Ureter (tissue), 1 donor: ENCODE measurements around the gene USP10. TPM values are rescaled to one million over a fixed set of nuclear protein-coding genes. Genes with fewer than 3 reads are reported as not detected.
"Not testable (repeated sequence)": the region's sequence is repeated elsewhere in the genome, so short reads cannot be mapped to it uniquely, and the experiment has no call there.

Source experiments
- DNase-seq: peaks from one replicate; pipeline ENCODE4 v3.0.0-alpha.2; 2020; ENCODE audit warnings: low spot score
- total RNA-seq: library from RNA; stranded (reverse); gene quantifications from one replicate; pipeline ENCODE4 v1.2.4, GENCODE V29; 2023
- donor health status: DM: yes; HTN: yes; CAD: no.

USP10 gene
- total RNA-seq, 1 donor from 2014 or later = 103 TPM

GRCh38 chr16:84726669-84727467 lies 27.1 kb downstream of the USP10 start:
- no peak for DNase-seq

- peak; percentile 29 for DNase-seq
Observed at GRCh38 chr16:84728853-84729424, 29.1 kb downstream of the USP10 start.

DNA sequence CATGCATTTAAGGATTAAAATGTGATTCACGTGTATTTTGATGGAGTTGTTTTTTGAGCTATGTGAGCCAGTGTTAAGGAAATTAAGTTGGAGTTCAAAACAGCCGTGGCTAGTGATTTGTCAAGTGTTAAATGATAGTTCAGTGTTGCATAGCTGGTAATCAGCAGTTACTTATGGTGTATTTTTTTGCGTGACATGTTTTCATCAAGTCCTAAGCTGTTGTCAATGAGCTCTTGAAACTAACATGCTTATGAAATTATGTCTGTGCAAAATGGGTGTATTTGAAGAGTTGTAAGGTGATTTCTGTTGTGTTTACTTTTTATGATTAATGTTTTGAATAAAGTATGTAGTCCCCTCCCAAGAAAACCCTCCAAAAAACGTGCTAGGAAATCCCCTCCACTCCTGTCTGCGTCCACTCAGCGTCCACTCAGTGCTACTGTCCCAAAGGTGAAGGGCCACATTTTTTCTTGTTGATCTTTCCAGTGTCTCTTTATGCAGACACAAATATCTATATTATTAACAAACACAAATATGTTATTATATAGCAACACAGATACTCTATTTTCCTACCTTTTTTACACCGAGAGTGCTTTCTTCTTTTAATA lies 30.0 kb downstream of the USP10 start:
- DNase-seq = peak; percentile 14

DNA sequence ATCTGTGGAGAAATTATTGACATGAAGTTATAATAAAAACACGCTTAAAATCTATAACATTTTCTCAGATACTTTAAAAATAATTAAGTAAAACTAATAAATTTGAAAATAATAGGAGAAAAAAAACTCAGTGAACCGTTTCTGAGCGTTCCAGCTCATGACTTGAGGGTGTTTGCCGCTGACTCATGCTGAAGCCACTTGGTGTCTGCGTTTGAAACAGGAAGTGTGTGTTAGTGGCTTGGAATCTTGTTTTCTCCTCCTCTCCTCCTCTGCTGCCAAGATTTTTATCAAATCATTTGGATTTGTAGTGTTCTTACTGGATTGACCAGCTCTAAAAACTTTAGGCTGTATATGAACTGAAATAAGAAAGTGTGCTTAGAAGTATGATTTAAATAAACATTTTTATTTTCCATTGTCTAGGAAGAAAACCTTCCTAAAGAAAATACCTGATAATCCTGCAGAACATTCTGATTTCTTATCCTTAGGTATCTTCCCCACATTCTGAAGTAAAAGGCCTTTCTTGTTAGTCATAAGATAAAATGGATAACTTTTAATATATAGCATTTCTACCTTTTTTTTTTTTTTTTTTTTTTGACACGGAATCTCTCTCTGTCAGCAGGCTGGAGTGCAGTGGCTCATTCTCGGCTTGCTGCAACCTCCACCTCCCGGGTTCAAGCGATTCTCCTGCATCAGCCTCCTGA lies 30.8 kb downstream of the USP10 start:
- DNase-seq = peak; percentile 65

DNA sequence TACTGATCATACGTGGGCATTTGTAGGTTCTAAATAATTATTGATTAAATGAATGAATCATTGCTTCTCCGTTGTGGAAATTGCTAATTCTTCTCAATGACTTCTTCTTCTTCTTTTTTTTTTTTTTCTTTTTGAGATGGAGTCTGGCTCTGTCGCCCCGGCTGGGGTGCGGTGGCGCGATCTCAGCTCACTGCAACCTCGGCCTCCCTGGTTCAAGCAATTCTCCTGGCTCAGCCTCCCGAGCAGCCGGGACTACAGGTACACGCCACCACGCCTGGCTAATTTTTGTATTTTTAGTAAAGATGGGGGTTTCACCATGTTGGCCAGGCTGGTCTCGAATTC lies 32.5 kb downstream of the USP10 start:
- DNase-seq = not testable (repeated sequence)

DNA sequence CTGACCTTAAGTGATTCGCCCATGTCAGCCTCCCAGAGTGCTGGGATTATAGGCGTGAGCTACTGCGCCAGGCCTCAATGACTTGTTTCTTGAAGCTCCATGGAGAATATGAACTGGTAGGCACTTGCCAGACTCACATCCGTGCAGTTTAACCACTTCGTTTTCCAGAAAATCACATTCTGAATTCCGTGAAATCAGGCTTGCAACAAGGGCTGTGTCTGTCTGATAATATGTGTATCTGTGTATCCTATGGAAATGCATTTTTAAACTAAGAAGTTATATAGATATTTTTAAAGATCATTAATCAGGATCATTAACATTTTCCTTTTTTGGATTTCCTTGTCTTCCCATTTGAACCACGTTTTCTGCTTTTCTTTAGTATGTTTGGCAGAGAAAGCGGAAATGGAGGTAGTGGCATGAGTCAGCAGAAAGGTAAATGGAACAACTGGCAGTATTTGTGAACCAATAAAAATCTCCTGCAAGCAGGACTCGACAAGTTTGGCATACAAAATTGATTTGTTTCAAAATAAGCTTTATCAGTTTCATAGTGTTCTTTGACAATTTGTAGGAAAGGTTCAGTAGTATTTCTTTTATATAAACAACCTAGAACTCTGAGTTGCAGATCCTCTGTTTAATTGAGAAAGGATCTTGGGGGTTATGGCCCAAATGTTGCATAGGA lies 33.0 kb downstream of the USP10 start:
- no peak for DNase-seq

GRCh38 chr16:84735849-84736586 lies 36.2 kb downstream of the USP10 start:
- DNase-seq = no peak

GRCh38 chr16:84737192-84738011 lies 37.6 kb downstream of the USP10 start:
- no peak for DNase-seq

DNA sequence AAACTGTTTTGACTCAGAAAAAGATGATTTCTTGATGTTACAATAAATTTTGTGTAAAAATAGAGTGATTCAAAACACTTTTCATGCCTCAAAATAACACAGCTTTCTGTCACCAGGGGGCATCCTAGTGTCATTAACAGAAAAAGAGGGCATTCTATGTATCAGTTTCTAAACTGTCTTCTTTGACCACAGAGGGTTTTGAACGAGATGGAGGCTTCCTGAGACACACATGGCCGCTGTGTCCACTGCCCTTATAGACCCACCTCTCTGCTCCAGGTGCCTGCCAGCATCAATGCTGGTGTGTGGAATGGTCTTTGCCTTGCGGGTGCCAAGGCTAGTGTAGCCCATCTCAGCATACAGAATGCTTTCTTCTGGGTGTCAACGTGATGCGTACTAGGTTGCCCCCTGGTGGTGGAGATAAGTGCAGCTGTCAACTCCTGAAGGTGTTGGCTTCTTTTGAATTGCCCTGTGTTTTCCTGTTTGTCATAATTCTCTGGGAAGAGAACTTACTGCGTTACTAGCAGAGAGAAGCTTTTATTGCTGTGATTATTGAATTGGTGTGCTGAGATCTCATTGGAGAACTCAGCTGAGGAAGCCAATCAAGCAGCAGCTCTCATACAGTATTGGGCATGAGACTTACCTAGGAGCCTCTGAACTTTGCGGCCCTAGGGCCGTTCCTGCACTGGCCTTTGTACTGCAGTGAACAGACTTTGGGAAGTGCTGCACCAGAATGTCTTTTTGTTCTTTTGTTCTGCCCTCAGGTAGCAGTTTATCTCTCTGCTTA lies 38.6 kb downstream of the USP10 start:
- peak; percentile 79 for DNase-seq

DNA sequence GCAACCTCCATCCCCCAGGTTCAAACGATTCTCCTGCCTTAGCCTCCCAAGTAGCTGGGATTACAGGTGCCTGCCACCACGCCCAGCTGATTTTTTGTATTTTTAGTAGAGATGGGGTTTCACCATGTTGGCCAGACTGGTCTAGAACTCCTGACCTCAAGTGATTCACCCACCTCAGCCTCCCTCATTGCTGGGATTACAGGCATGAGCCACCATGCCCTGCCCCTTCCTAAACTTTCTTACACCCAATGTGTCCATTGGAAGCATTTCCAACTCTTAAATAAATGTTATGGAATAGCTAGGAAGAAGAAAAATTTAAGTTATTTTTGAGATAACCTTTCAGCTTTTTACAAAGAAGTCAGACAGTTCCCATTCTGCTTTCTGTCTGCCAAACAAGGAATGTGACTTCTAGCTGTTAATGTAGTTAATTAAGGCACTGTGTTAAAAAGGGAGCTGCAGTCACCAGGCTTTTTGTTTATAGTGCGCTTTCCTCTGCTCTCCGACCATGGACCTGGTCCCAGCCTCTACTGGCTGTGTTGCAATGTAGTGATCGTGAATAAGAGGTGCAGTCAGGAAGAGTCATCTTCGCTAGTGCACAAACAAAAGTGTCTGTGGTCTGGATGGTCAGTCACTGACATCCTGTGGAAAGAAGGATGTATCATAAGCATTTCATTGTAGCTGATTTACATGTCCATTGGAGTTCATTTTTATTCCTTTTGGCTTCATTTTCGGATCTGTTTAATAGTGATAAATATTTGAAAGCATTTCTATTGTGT lies 39.7 kb downstream of the USP10 start:
- no peak for DNase-seq

DNA sequence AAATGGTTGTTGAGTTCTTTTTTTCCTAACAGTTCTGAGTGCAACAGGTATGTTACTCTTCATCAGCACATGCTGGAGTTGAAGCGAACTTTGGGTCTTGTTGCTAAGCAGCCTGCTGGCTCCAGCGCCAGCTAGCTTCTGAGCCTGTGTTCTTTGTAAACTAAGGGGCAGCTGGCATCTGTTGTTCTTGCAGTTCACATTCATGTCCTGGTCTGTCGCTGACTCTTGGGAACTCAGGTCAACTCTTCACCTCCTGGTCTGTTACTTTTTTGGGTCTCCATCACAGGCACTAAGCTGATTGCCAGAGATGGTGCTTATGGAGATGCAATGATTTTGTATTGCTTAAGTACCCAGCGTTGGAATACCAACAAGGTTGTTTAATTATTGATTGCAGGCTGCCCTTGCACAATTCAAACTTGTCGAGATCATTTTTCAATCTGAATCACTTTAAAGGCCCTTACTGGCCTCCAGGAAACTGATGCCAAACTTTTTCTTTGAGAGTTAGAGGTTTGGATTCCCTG lies 40.9 kb downstream of the USP10 start:
- no peak for DNase-seq

GRCh38 chr16:84741340-84741830 lies 41.6 kb downstream of the USP10 start:
- no peak for DNase-seq

GRCh38 chr16:84742641-84743092 lies 42.9 kb downstream of the USP10 start:
- no peak for DNase-seq

GRCh38 chr16:84746231-84746630 lies 46.4 kb downstream of the USP10 start:
- no peak for DNase-seq

DNA sequence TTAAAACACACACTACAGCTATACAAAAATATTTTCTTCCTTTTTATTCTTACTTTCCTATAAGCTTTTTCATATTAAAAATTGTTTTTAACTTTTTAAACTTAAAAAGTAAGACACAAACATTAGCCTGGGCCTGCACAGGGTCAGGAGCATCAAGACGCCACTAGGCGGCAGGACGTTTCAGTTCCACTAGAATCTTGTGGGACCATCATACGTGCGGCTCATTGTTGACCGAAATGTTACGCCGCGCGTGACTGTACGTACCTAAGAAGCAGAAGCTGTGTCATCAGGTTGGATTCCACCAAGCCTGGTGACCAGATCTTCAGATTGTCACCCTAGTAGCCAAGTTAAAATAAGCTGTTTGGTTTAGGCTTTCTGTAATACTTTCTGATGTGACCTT lies 47.1 kb downstream of the USP10 start:
- no peak for DNase-seq

DNA sequence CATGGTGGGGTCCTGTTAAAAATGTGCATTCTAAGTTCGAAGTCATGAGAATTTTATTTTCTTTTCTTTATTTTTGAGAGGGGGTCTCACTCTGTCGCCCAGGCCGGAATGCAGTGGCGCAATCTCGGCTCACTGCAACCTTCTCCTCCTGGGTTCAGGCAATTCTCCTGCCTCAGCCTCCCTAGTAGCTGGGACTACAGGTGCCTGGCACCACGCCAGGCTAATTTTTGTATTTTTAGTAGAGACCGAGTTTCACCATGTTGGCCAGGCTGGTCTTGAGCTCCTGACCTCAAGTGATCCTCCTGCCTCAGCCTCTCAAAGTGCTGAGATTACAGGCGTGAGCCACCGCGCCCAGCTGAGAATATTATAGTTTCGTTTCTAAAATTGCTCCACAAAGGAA lies 48.4 kb downstream of the USP10 start:
- not testable (repeated sequence) for DNase-seq

GRCh38 chr16:84749072-84749471 lies 49.3 kb downstream of the USP10 start:
- no peak for DNase-seq

DNA sequence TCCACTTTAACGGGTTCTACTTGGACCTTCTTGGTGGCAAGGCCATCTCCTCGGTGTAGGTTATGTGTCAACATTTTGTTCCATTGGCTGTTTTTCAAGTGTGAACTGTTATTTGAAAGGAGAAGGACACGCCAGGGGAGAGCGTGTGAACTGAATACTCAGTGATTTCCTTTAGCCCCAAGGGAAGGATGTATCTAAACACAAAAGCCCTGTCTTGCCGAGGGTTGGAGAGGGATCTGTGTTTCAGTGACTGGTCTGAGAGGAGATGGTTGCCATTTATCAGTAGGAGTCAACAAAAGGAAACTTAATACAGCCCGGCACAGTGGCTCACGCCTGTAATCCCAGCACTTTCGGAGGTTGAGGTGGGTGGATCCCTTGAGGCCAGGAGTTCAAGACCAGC lies 50.0 kb downstream of the USP10 start:
- DNase-seq = no peak
